Activated CD8-positive, alpha-beta memory T cell treated with anti-CD3 and anti-CD28 coated beads, Interleukin-2, amount 10 ng/mL, durations not matched to agents 7 days and 5 days (primary cell): Measurements from ENCODE around the gene ABO. TPM values are rescaled to one million over a fixed set of nuclear protein-coding genes. Genes with fewer than 3 reads are reported as not detected.
"Not testable (repeated sequence)": the region's sequence is repeated elsewhere in the genome, so short reads cannot be mapped to it uniquely, and the experiment has no call there.

Source experiments
- ATAC-seq: fragments of 150-1000 bp; cut with Tn5 transposase; one replicate; pipeline ENCODE4 v1.10.0; 2021; ENCODE audit warnings: moderate library complexity
- CTCF ChIA-PET: fragments of 350-600 bp; sonication (Branson Sonifier 250); formaldehyde crosslinking; loops from one replicate; lab custom pipeline; 2021; ENCODE audit warnings: antibody characterized with exemption; lab: Charles Lee
- DNase-seq: peaks from one replicate; pipeline ENCODE4 v3.0.0-alpha.2; 2020
- H3K27ac Mint-ChIP-seq: one replicate; pipeline ENCODE4 v1.8.0; 2021; ENCODE audit warnings: mild to moderate bottlenecking, mixed read lengths
- H3K27me3 Mint-ChIP-seq: one replicate; pipeline ENCODE4 v1.8.0; 2021; ENCODE audit warnings: mixed read lengths
- H3K36me3 Mint-ChIP-seq: one replicate; pipeline ENCODE4 v1.8.0; 2021; ENCODE audit warnings: mild to moderate bottlenecking, mixed read lengths
- H3K4me1 Mint-ChIP-seq: one replicate; pipeline ENCODE4 v1.8.0; 2021; ENCODE audit warnings: mixed read lengths
- H3K4me3 Mint-ChIP-seq: one replicate; pipeline ENCODE4 v1.8.0; 2021; ENCODE audit warnings: mild to moderate bottlenecking, moderate library complexity, mixed read lengths
- H3K9me3 Mint-ChIP-seq: one replicate; pipeline ENCODE4 v1.8.0; 2022; ENCODE audit warnings: low read depth, mixed read lengths
- total RNA-seq, 2 experiments: library from RNA; stranded (reverse); gene quantifications; one replicate each; pipeline ENCODE4 v1.2.3, GENCODE V29; 2021

Gene ABO
- total RNA-seq, 2 experiments from 2014 or later: not detected

- CTCF ChIA-PET: no interaction called here
- no peak for DNase-seq
- H3K4me1 Mint-ChIP-seq: no peaks in the 10 kb centered on the region
- no peak overlapping the region for H3K4me3 Mint-ChIP-seq
- H3K36me3 Mint-ChIP-seq: no peaks in the 10 kb centered on the region
- peaks cover 9% of the 10 kb centered on the region for H3K27me3 Mint-ChIP-seq
- H3K27ac Mint-ChIP-seq: no peak overlapping the region
- no peak for ATAC-seq
- no peaks in the 10 kb centered on the region for H3K9me3 Mint-ChIP-seq
These were observed 29.7 kb upstream of the ABO start for GRCh38 chr9:133304477-133305377.

- ATAC-seq: no peak
- no peak overlapping the region for H3K4me3 Mint-ChIP-seq
- CTCF ChIA-PET: no interaction called here
- H3K27ac Mint-ChIP-seq: no peak overlapping the region
- H3K4me1 Mint-ChIP-seq: no peaks in the 10 kb centered on the region
- H3K36me3 Mint-ChIP-seq: no peaks in the 10 kb centered on the region
- no peaks in the 10 kb centered on the region for H3K9me3 Mint-ChIP-seq
- no peak for DNase-seq
- H3K27me3 Mint-ChIP-seq: peaks cover 6% of the 10 kb centered on the region
These were observed 29.1 kb upstream of the ABO start for GRCh38 chr9:133304158-133304470.

GRCh38 chr9:133303266-133304157 lies 28.5 kb upstream of the ABO start:
- H3K27me3 Mint-ChIP-seq: peaks cover 7% of the 10 kb centered on the region
- CTCF ChIA-PET: no interaction called here
- no peaks in the 10 kb centered on the region for H3K4me1 Mint-ChIP-seq
- H3K36me3 Mint-ChIP-seq: no peaks in the 10 kb centered on the region
- no peak overlapping the region for H3K27ac Mint-ChIP-seq
- no peak for ATAC-seq
- H3K4me3 Mint-ChIP-seq: no peak overlapping the region
- DNase-seq: no peak
- H3K9me3 Mint-ChIP-seq: no peaks in the 10 kb centered on the region

- Mint-ChIP-seq H3K9me3 (no peaks in the 10 kb centered on the region), H3K27me3 (peaks cover 12% of the 10 kb centered on the region), H3K27ac (no peak overlapping the region), H3K36me3 (no peaks in the 10 kb centered on the region), H3K4me1 (no peaks in the 10 kb centered on the region), H3K4me3 (no peak overlapping the region)
- no peak for ATAC-seq
- DNase-seq: no peak
- CTCF ChIA-PET: no interaction called here
These were observed 26.5 kb upstream of the ABO start for GRCh38 chr9:133301253-133302230.

- H3K4me1 Mint-ChIP-seq, H3K27ac Mint-ChIP-seq, CTCF ChIA-PET, H3K9me3 Mint-ChIP-seq, ATAC-seq, DNase-seq, H3K4me3 Mint-ChIP-seq, H3K36me3 Mint-ChIP-seq: not testable (repeated sequence)
- H3K27me3 Mint-ChIP-seq: peaks cover 17% of the 10 kb centered on the region
These were observed 25.0 kb upstream of the ABO start for GRCh38 chr9:133299996-133300395.

GRCh38 chr9:133294257-133294656 lies 19.3 kb upstream of the ABO start:
- CTCF ChIA-PET: interaction anchor here (0.8 kb wide), 1 partner anchor 86 kb away, joined by 4 read pairs; no protein-coding TSS in a partner anchor
- Mint-ChIP-seq H3K4me3 (no peak overlapping the region), H3K27me3 (peaks cover 45% of the 10 kb centered on the region), H3K27ac (no peak overlapping the region), H3K9me3 (peaks cover 13% of the 10 kb centered on the region), H3K36me3 (peaks cover 1% of the 10 kb centered on the region), H3K4me1 (no peaks in the 10 kb centered on the region)
- DNase-seq (no peak), ATAC-seq (no peak)

- H3K27me3 Mint-ChIP-seq: peaks cover 35% of the 10 kb centered on the region
- ATAC-seq (no peak), DNase-seq (no peak)
- peaks cover 1% of the 10 kb centered on the region for H3K36me3 Mint-ChIP-seq
- no peaks in the 10 kb centered on the region for H3K4me1 Mint-ChIP-seq
- peaks cover 14% of the 10 kb centered on the region for H3K9me3 Mint-ChIP-seq
- CTCF ChIA-PET: no interaction called here
- H3K4me3 Mint-ChIP-seq: no peak overlapping the region
- H3K27ac Mint-ChIP-seq: no peak overlapping the region
These were observed 15.8 kb upstream of the ABO start for GRCh38 chr9:133290751-133291302.

- Mint-ChIP-seq H3K9me3 (peaks cover 14% of the 10 kb centered on the region), H3K27ac (no peak overlapping the region), H3K4me1 (no peaks in the 10 kb centered on the region), H3K27me3 (peaks cover 10% of the 10 kb centered on the region), H3K4me3 (no peak overlapping the region), H3K36me3 (peaks cover 1% of the 10 kb centered on the region)
- CTCF ChIA-PET: no interaction called here
- no peak for DNase-seq
- no peak for ATAC-seq
These were observed 11.5 kb upstream of the ABO start for GRCh38 chr9:133286523-133286922.

- CTCF ChIA-PET: no interaction called here
- DNase-seq (no peak), ATAC-seq (no peak)
- no peak overlapping the region for H3K27ac Mint-ChIP-seq
- H3K9me3 Mint-ChIP-seq: peaks cover 8% of the 10 kb centered on the region
- H3K4me1 Mint-ChIP-seq: no peaks in the 10 kb centered on the region
- H3K4me3 Mint-ChIP-seq: no peak overlapping the region
- peaks cover 11% of the 10 kb centered on the region for H3K27me3 Mint-ChIP-seq
- peaks cover 1% of the 10 kb centered on the region for H3K36me3 Mint-ChIP-seq
These were observed 10.3 kb upstream of the ABO start for GRCh38 chr9:133285252-133285775.

GRCh38 chr9:133284362-133284761 lies 9.4 kb upstream of the ABO start:
- H3K36me3 Mint-ChIP-seq: no peaks in the 10 kb centered on the region

GRCh38 chr9:133283255-133284032 lies 8.4 kb upstream of the ABO start:
- H3K4me1 Mint-ChIP-seq, DNase-seq, H3K27ac Mint-ChIP-seq, H3K9me3 Mint-ChIP-seq, H3K36me3 Mint-ChIP-seq, H3K27me3 Mint-ChIP-seq, CTCF ChIA-PET, ATAC-seq, H3K4me3 Mint-ChIP-seq: not testable (repeated sequence)

More at GRCh38 chr9:133284362-133284761, 9.4 kb upstream of the ABO start:
- Mint-ChIP-seq H3K9me3 (peaks cover 2% of the 10 kb centered on the region), H3K4me1 (no peaks in the 10 kb centered on the region), H3K27me3 (peaks cover 5% of the 10 kb centered on the region), H3K27ac (no peak overlapping the region), H3K4me3 (no peak overlapping the region)
- DNase-seq (no peak), ATAC-seq (no peak)
- CTCF ChIA-PET: no interaction called here
